GM23338 (cell line): ENCODE data around the gene ISCA1.

Source experiments
- CTCF ChIP-seq, 2 experiments: fragments of 200-600 bp in 1 of 2; sonication (generic) in 1 of 2; conservative IDR thresholded peaks; 2 replicates each; pipeline versions ENCODE4 v1.5.1 to v1.6.1; 2016 to 2017; ENCODE audit warnings: antibody characterized with exemption in 2 of 2, low read depth in 2 of 2, mild to moderate bottlenecking in 2 of 2, moderate library complexity in 1 of 2
- EZH2 ChIP-seq: fragments of 200-600 bp; sonication (generic); IDR thresholded peaks from one replicate; pipeline ENCODE4 v1.8.0; 2017; ENCODE audit warnings: antibody characterized with exemption, mild to moderate bottlenecking, low read depth; ENCODE audit not compliant: unreplicated experiment
- EZH2phosphoT487 ChIP-seq: fragments of 200-600 bp; sonication (generic); IDR thresholded peaks from one replicate; pipeline ENCODE4 v1.8.1; 2018; ENCODE audit warnings: antibody characterized with exemption; ENCODE audit not compliant: unreplicated experiment
- POLR2AphosphoS5 ChIP-seq: IDR thresholded peaks from 2 replicates; pipeline ENCODE4 v1.6.1; 2016; ENCODE audit warnings: antibody characterized with exemption, low read depth
- ZNF331 ChIP-seq: fragments of 250-450 bp; sonication (Bioruptor Pico); IDR thresholded peaks from 2 replicates; pipeline ENCODE4 v1.5.0; 2020; ENCODE audit warnings: low read depth, mild to moderate bottlenecking, moderate library complexity
- TF ChIP-seq, protein P1 (sequence below): IDR thresholded peaks from one replicate; pipeline ENCODE4 v1.6.1; 2018; ENCODE audit warnings: antibody characterized with exemption; ENCODE audit not compliant: unreplicated experiment

- TF ChIP-seq, protein P1, sequence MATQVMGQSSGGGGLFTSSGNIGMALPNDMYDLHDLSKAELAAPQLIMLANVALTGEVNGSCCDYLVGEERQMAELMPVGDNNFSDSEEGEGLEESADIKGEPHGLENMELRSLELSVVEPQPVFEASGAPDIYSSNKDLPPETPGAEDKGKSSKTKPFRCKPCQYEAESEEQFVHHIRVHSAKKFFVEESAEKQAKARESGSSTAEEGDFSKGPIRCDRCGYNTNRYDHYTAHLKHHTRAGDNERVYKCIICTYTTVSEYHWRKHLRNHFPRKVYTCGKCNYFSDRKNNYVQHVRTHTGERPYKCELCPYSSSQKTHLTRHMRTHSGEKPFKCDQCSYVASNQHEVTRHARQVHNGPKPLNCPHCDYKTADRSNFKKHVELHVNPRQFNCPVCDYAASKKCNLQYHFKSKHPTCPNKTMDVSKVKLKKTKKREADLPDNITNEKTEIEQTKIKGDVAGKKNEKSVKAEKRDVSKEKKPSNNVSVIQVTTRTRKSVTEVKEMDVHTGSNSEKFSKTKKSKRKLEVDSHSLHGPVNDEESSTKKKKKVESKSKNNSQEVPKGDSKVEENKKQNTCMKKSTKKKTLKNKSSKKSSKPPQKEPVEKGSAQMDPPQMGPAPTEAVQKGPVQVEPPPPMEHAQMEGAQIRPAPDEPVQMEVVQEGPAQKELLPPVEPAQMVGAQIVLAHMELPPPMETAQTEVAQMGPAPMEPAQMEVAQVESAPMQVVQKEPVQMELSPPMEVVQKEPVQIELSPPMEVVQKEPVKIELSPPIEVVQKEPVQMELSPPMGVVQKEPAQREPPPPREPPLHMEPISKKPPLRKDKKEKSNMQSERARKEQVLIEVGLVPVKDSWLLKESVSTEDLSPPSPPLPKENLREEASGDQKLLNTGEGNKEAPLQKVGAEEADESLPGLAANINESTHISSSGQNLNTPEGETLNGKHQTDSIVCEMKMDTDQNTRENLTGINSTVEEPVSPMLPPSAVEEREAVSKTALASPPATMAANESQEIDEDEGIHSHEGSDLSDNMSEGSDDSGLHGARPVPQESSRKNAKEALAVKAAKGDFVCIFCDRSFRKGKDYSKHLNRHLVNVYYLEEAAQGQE, result no peak
- TF ChIP-seq EZH2phosphoT487, result no peak
- TF ChIP-seq CTCF (conservative IDR thresholded peaks at IDR 0.05; ENCODE audit: low read depth in 2 of 2), result no peak
- no peak for TF ChIP-seq POLR2AphosphoS5
- TF ChIP-seq EZH2, result no peak
- no peak for TF ChIP-seq ZNF331 (CRISPR knock-in tag)
Observed at GRCh38 chr9:86252870-86253269, 29.5 kb downstream of the ISCA1 start.
